NCI-H345 treated with DMSO at 0.1 percent for 48 hours (cell line): ENCODE data around the gene MIDN.
"Not testable (repeated sequence)": the region's sequence is repeated elsewhere in the genome, so short reads cannot be mapped to it uniquely, and the experiment has no call there.

Source experiments
- DNase-seq: peaks from one replicate; lab custom pipeline; 2025; ENCODE audit not compliant: unreplicated experiment; lab: John Stamatoyannopoulos, UW

The MIDN gene

DNA sequence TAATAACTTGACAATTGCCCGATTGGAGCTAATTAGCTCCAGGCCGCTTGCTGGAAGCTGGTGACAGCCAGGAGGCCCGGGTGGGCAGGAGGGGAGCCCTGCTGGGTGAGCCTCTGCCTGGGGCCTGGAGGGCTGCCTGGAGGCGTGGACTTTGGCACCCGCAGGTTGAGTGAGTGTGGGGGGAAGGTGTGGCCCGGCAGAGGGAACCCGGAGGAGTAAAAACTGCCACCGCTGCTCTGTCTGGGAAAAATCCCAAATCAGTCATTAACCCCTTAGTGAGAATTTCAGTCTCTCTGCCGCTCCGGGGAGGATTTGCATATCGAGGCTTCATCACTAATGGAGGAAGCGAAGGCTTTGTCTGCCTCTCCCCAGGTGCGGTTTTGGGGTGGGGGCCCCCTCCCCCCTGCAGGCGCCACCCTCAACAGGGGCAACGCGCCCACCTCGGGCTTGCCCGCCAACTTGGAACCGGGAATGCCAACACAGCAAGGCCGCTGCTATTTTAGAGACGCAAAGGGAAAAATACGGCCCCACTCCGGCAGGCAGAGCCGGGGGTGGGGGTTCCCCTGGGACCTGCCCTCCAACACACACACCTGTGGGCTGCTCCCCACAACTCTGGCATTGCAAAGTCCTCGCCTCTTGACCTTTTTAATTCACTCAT, 43.5 kb downstream of the MIDN start:
- no peak for DNase-seq

DNA sequence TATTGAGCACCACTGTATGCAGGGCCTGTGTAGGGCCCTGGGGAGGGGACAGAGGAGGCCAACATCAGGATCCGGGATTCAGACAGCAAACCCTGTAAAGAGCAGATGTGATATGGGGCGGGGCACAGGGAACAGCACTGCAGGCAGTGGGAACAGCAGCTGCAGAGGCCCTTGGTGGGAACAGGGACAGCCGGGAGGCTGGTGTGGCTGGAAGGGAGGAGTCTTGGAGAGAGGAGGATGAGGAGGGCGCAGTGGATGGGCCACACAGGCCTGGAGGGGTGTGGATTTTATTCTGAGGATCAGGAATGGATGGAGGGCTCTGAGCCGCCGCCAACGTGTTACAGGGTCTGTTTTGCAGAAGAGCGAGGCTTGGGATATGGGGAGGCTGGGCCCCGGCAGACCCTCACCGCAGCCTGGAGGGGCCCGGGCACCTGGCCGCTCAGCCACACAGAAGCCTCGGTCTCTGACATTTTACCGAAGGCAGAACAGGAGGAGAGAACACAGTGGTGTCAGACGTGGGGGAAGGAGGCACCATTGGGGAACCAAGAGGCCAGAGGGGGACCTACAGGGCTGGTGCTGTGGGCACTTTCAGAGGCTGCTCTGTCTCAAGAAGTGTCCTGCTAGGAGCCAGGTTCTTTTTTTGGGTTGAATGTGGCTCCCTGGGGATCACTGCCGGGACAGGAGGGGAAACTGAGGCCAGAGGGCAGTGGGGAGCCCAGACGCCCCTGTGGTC, 44.2 kb downstream of the MIDN start:
- DNase-seq, result no peak

DNA sequence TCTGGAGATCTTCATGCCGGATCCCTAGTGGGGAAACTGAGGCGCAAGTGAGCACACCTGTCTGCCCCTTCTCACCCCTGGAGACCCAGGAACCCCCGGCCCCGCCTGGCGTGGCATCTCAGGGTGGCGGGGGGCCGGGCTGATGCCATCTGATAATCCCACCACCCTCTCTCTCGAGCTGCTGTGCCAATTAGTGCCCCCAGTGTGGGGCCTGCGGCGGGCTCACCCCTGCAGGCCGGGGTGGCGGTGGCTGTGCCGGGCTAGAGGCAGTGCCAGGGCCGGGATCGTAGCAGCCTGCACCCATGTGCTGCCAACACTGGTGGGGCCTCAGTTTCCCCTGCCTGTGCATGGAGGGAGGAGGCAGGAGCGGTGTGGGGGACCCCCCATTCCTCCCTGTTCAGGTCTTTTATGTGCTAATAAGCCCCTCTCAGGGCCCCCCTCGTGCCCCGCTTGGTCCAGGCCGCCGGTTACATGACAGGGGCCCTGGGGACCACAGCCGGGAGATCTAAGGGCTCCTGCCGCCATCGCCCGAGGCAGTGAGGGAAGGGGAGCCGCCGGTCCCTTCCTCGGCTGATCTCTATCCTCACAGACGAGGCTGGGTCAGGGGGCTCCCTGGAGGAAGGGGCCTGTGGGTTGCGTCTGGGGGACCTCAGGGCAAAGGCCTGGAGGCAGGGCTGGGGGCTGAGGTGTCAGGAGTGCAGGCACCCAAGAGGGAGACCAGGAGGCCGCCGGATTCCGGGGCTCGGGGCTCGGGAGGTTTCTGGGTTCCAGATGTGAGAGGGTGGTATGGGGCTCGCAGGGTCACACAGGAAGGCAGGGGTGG, 45.6 kb downstream of the MIDN start:
- no peak for DNase-seq

DNA sequence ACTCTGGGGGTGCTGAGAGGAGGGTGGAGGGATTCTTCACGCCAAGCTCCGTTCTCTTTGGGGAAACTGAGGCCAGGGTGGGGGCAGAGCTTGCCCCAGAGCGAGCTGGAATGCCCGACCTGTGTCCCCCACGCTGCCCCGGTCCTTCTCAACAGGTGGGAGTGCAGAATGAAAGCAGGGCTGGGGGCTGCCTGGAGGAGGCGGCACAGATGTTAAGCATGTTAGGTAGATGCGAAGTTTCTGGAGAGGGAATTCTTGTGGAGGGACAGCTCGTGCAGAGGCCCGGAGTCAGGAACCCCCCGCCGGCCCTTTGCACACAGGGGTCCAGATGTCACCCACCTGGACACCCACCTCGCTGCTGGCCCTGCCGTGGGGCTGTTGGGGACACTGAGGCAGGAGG, 46.3 kb downstream of the MIDN start:
- no peak for DNase-seq

DNA sequence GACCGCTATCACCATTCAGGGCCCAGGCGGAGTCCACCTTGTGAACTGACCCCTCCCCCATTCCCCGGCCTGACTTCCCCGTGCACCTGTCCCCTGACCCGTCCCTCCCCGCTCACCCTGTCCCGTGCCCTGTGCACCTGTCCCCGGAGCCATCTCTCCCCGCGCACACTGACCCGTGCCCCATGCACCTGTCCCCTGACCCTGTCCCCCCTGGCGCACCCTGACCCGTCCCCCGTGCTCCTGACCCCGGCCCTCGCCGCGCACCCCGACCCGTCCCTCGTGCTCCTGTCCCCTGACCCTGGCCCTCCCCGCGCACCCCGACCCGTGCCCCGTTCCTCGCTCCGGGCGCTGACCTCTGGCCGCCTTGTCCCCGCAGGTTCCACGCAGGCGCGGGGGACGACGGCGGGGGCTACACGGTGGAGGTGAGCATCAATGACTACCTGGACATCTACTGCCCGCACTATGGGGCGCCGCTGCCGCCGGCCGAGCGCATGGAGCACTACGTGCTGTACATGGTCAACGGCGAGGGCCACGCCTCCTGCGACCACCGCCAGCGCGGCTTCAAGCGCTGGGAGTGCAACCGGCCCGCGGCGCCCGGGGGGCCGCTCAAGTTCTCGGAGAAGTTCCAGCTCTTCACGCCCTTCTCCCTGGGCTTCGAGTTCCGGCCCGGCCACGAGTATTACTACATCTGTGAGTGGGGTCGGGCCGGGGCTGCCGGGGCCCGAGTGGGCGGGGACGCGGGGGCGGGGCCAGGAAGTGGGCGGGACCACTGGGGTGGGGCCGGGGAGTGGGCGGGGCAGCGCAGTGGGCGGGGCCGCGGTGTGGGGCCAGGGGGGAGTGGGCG, 47.0 kb downstream of the MIDN start:
- DNase-seq, result no peak

DNA sequence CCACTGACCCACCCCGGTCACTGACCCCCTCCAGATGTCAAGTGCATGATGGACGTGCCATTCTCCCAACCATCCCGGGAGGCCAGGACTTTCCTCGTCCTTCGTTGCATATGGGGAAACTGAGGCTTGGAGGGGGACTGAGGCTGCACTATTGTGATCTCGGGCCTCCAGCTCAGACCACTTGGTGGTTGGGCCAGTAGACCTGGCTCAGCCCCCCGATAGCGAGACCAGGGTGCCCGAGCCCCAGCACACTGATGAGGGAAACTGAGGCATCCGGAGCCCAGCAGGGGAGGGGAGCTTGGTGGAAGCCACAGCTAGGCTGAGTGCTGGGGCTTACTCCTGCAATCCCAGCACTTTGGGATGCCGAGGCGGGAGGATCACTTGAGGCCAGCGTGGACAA, 47.7 kb downstream of the MIDN start:
- no peak for DNase-seq

DNA sequence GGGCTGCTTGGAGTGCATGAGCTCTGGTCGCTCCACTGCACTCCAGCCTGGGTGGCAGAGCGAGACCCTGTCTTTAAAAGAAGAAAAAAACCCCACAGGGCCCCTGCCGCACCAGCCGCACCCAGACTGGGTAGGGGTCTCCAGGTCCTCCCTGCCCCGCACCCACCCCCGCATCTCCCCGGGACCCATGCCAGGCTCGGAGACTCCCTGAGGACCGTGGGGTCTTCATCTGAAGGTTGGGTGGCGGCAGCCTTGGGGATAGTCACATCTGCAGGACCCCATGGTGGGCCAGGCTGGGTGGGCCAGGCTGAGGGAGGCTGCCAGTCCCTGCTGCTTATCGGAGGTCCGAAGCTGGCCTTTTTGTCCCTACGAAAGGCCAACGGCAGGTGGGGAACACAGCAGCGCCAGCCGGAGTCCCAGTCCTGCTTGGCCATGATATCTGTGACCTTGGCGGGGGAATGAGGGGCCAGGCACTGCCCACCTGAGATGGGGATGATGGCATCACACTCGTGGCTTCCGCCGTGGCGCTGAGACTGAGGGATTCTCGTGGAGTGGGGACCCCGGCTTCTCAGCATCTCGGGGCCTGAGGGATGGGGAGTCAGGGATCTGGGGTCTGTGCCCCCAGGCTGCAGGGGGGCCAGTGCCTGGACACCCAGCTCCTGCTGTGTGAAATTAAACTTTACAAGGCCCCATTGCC, 48.3 kb downstream of the MIDN start:
- no peak for DNase-seq

DNA sequence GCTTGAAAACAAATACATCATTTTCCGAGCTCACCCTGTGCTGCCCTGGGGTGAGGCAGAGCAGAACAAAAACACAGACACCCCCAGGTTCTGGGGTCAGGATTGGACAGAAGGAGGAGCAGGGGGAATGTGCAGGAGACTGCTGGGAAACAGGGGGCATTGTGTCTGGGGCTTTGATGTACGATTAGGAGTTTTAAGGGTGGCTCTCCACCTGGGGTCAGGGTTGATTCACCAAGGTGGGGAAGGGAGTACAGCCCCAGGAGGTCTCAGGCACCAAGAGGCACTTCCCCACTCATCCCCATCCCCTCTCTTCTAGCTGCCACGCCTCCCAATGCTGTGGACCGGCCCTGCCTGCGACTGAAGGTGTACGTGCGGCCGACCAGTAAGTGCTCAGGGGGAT, 49.9 kb downstream of the MIDN start:
- no peak for DNase-seq

DNA sequence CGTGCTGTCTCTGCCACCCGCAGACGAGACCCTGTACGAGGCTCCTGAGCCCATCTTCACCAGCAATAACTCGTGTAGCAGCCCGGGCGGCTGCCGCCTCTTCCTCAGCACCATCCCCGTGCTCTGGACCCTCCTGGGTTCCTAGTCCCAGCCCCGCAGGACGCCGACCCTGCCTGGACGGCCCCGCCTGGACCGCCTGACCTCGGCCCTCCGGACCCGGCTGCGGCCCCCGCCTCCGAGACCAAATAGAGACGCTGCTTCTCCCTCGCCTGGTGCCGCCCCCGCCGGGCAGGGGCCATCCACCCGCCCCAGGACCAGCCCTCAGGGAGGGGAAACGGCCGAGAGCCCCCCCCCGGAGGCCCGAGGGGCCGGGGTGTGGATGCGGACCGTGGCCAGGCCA, 51.4 kb downstream of the MIDN start:
- no peak for DNase-seq

DNA sequence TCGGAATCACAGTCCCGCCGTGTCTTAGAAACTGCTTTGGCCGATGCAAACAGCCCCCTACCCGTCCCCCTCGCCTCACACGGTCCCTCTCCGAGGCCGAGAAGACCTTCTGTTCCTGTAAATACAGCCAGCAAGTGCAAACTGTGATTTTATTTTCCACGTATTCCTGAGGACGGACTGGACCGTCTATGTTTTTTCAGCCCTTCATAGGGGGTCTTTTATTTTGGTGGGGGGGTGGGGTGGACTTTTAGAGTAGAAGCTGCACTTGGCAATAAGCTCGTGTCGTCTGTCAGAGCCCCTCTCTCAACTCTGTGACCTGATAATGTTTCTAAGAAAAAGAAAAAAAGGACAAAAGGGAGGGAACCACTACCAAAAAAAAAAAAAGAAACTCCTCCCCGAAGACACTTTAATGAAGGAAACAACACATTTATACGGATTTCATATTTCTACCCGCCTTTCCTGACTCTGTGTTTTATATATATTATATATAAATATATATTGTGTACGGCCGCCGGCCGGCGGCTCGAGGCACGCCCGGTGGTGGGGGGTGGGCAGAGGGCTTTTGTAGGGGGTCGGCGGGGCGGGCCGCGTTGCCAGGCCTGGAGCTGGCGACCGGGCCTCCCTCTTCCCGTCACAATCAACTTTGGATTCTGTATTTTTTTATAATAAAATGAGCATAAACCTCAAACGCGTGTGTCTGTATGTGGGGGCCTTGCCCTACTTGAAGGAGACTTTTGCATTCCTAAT, 52.5 kb downstream of the MIDN start:
- DNase-seq, result no peak

DNA sequence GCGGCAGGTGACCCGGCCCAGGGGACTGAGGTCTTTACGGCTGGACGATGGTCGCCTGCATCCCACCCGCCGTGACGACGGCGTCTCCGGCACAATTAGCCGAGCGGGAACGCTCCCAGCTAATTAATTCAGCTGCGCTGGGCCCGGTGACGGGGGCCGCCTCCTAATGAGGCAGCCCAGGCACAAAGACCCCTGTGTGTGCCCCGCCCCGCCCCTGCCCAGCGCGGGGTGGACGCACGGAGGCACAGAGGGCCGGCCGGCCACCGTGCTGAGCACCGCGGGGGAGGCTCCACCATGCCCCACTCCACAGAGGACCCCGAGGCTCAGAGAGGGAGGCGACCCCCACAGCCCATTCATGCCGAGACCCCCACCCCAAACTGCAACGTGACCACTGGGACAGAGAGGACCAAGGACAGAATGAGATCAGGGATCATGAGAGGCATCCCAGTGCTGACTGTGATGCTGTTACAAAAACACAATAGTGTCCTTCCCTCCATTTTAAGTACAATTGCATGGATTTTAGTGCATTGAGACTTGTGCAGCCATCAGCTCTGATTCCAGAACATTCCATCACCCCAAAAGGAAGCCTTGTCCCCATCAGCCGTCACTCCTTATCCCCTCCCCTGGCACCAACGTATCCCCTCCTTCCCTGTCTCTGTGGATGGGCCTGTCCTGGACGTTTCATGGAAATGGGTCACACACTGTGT, 54.3 kb downstream of the MIDN start:
- DNase-seq, result no peak

DNA sequence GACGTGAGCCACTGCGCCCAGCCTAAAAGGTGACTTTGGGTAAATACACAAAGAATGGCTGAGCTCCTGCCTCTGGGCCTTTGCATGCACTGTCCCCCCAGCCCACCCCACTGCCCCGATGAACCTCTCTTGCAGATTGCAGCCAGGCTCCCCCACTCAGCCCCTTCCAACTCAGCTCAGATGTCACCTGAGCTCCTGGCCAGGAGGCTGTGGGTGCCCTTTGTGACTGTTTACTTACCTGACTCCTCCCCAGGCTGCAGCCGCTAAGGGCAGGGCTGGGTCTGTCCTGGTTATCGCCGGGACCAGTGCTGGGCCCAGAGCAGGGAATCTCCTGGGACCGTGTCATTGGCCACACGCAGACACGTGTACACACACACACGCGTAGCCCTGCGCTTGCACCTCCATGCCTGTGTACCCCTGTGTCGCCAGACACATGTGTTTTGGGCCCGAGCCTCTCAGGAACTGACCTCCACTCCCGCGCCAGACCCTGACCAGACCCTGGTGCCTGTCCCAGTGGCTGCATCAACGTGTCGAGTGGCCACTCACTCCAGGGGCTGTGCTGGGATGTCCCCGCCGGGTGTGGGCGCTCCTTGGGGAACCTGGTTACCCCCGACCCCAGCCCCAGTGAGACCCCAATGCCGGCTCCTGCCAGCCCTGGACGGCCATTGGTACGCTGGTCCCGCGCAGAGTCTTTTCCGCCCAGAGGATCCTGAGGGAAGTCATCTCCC, 56.0 kb downstream of the MIDN start:
- no peak for DNase-seq

DNA sequence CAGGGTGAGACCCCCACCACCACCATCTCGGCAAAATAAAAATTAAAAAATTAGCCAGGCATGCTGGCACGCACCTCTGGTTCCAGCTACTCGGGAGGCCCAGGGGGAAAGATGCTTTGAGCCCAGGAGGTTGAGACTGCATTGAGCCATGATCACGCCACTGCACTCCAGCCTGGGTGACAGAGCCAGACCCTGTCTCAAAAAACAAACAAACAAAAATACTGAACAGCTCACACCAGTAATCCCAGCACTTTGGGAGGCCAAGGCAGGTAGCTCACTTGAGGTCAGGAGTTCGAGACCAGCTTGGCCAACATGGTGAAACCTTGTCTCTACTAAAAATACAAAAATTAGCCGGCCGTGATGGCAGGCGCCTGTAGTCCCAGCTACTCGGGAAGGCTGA, 57.0 kb downstream of the MIDN start:
- not testable (repeated sequence) for DNase-seq

DNA sequence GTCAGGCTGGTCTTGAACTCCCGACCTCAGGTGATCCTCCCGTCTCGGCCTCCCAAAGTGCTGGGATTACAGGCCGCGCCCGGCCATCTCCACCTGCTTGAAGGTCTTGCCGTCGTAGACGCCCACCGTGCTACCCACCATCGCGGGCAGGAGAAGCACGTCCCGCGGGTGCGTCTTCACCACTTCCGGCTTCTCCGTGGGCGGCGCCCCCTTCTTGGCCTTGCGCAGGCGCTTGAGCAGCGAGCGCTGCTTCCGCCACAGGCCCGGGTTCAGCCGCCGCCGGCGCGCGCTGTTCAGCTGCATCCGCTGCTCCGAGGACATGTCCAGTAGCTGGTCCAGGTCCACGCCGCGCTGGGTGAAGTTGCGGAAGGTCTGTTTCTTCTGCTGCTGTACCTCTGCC, 58.9 kb downstream of the MIDN start:
- DNase-seq, result no peak

DNA sequence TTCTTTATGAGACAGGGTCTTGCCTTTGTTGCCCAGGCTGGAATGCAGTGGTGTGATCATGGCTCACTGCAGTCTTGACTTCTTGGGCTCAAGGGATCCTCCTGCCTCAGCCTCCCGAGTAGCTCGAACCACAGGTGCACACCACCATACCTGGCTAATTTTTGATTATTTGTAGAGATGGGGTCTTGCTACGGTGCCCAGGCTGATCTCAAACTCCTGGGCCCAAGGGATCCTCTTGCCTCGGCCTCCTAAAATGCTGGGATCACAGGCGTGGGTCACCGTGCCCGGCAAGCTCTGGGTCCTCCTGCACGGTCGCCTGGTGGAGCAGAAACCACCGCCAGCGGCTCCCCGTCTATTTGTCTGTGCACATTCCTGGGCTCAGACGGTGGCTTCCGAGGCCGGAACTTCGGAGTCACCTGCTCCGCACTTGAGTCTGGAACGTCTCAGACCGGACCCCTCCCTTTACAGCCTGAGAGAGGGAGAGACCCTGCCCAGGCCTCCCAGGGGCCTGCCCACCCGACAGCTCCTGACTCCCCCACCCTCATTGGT, 59.4 kb downstream of the MIDN start:
- DNase-seq, result no peak

DNA sequence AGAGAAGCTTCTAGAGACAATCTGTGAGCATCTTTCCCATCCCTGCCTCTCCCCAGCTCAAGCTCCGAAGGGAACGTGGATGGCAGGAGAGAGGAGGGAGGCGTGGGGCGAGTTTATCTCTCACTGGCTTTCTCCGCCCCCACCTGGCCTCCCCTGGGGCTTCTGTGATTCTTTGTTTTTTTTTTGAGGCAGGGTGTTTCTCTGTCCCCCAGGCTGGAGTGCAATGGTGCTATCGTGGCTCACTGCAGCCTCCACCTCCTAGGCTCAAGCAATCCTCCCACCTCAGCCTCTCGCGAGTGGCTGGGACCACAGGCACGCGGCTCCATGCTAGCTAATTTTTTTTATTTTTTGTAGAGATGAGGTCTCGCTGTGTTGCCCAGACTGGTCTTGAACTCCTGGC, 60.3 kb downstream of the MIDN start:
- no peak for DNase-seq
